Activated CD8-positive, alpha-beta memory T cell treated with anti-CD3 and anti-CD28 coated beads for 48 hours (primary cell): ENCODE measurements around the gene CBARP.
"Not testable (repeated sequence)": the region's sequence is repeated elsewhere in the genome, so short reads cannot be mapped to it uniquely, and the experiment has no call there.

Source experiments
- DNase-seq, 3 experiments: peaks; one replicate each; pipeline ENCODE4 v3.0.0-alpha.2; 2020; ENCODE audit warnings: low read depth in 2 of 3, low spot score in 2 of 3

The CBARP gene

DNA sequence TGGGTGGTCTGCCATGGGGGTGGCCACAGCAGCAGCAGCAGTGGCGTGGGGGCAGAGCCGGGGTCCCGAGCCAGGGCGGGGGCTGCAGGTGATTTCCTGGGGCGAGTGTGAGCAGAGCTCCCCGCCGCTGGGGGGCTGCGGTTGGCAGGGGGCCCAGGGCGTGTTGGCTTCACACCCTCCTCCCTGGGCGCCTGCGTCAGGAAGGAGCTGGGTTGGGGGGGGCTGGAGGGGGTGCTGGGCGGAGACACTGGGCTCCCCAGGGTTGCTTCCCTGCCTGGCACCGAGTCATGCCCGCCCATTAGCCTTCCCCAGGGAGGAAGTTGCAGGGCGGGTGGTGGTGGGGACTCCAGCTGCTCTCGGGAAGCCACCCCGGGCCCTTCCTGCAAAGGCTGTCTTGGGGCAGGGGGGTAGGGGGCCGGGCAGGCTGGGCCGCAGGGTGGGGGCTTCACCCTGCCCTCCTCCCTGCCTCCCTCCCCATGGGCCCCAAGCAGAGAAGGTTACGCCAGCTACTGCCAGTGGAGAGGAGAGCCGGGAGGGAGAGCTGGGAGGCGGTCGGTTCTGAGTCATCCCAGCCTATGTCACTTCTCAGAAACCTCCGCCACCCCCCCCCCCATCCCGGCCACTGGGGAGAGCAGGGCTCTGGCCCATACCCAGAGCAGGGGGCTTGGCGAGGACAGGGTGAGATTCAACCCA, 15.2 kb upstream of the CBARP start:
- peak in 1 of 3 experiments; percentile 61 for DNase-seq

DNA sequence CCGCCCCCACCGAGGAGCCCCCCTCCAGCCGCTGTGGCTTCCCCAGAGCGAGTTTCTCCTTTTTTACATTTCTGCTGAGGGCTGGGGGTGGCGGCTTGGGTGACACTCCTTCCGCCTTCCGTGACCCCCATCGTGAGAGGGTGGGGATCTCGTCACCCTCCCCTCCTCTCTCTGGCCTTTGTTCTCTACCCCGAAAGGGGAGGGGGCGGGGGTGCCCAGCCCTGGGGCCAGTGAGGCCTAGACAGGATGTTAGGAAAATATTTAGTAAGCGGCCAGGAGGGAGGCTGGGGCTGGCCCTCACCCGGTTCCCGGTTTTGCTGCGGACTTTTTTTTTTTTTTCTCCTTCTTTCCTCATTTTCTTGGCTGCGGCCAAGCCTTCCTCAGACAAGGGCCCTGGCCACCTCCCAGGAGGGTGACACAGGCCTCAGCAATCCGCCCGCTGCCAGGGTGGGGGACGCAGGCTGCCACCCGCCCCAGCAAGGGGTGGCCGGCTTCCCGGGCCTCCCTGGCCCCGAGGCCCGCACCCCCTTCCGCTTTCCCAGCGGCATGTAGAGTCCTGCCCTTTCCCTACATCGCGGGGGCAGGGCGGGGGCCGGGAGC, 14.5 kb upstream of the CBARP start:
- DNase-seq = peak in 1 of 3 experiments; percentile 56

DNA sequence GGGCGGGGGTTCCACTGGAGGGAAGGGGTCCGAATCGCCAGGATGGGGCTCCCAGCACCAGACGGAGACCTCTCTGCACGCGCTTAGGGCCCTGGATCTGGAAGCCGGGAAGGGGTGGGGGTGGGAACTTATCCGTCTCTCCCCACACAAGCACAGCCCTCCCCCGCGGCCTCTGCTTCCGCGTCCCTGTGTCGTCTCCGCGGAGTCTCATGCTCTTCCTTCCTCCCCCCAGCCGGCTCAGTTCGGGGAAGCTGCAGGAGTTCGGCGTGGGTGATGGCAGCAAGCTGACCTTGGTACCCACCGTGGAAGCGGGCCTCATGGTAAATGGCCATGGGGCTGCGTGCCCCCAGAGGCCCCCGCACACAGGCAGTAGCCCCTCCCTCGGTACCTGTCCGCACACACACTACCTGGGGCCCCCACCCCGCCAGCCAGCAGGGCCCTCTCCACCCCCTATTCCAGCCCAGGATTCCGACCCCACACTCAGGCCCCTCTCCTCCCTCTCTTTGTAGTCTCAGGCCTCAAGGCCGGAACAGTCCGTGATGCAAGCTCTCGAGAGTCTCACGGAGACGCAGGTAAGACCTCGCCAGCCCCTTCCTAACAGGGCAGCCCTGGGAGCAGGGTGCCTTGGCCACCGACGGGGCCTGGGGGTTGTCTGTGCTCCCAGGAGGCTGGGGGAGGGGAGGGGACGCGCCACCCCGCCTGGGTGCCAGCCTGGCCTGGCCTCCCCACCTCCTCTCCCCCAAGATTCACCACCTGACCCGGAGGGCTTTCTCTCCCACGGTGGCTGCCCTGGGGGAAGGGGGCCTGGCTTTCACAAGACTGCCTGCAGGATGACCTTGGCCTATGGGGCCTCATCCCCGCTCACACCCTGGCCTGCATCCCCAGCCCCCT, 13.8 kb upstream of the CBARP start:
- DNase-seq = no peak

DNA sequence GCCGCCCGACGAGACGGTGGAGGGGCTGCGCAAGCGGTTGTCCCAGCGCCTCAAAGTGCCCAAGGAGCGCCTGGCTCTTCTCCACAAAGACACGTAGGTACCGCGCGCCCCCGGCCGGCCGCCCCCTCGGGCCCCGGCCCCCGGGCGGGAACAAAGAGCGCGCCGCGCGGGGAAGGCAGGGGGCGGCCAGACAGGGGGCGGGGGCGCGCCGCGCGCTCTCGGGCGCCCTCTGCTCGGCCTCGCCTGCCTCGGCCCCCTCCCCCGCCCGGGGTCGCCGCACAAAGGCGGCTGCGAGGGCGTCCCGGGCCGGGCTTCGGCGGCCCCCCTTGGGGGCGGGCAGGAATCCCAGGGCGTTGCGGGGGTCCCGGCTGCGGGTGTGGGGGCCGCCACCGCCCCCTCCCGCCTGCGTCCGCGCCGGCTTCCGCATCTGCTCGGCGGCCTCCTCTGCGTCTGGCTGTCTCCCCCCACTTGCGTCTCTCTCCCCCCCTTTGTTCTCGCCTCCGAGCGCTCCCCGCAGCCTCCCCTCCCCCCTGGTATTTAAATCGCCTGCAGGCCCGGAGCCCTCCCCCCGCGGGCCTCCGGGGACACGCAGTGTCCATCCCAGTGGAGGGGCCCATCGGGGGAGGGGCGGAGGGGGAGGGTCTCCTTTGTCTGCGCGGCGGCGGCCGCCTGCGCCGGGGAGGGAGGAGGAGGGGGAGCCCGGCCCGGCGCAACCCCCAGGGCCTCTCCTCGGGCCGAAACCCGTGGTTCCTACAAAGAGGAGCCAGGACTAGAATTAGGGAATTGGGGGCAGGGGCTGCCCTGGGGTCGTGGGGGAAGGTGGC, 12.8 kb upstream of the CBARP start:
- DNase-seq = no peak

GRCh38 chr19:1249990-1250436, 12.2 kb upstream of the CBARP start:
- no peak for DNase-seq

DNA sequence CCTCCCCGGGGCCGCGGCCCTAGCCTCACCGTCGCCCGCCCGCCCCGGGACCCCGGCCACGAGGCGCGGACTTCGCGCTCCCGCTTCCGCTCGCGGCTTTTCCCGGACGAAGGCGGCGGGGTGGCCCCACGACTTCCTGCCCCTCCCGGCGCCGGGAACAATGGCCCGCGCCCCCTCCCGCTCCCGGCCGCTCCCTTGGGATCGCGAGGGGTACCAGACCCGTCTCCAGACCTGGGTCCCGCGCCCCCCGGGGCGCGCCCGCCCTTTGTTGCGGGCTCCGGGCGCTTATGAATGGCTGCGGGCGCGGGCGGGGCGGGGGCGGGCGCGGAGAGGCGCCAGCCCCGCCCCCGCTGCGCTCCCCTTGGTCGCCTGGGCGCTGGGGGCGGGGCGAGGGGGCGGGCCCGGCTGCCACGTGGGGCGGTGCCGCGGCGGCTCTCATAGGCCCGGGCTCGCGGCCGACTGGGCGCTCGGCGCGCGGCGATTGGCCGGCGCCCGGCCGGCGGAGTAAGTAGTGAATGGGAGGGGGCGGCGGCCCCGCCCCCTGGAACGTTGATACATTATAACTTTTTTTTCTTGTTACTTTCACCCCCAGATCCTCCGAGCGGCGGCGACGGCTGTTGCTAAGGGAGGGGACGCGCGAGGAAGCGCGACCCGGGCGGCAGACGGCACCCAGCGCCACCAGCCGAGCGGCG, 11.6 kb upstream of the CBARP start:
- DNase-seq = peak in 1 of 3 experiments; percentile 94

DNA sequence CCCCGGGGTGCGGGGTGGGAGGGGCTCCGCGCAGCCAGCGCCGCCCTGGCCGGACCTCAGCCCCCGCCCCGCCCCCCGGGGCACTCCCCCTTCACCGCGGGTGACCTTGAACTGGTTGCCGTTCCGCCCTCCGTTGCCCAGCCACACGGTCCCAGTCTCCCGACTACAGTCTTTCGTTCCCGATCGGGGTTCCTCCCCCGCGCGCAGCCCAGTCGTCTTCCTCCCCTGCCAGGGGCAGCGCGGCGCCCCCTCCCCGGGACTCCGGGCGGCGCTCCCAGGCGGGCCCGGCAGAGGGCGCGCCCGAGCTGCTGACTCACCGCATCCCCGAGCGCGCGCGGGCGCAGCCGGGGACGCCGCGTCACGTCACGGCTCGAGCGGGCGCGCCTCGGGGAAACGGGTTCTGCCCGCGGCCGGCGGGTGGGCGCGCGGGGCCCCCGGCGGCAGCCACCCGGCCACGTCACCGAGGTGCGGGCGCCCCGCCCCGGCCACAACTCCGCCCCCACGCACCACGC, 11.0 kb upstream of the CBARP start:
- peak in 1 of 3 experiments; percentile 75 for DNase-seq

- DNase-seq = peak in 1 of 3 experiments; percentile 57
These were observed 10.5 kb upstream of the CBARP start, which contains the start of gene MIDN for GRCh38 chr19:1248139-1248785. TSS of gene MIDN (plus strand) at chr19:1248583. CDS start at chr19:1250297, 1,714 bp downstream.

DNA sequence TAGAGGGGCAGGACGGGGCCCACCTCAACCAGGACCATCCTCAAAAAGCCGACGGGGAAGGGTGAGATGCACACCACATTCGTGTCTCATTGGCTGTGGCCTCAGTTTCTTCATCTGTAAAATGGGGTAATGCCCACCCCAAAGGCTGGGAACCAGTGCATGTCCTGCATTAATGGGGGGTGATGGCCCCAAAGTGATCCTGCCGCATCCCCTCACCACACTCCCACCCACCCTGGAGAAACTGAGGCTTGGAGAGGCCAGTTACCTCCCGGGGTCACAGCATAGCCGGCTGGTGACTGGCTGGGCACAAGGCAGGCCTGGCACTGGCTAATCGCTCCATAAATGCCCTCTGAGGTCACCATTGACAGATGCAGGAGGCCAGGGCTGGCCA, 9.9 kb upstream of the CBARP start:
- DNase-seq = no peak

DNA sequence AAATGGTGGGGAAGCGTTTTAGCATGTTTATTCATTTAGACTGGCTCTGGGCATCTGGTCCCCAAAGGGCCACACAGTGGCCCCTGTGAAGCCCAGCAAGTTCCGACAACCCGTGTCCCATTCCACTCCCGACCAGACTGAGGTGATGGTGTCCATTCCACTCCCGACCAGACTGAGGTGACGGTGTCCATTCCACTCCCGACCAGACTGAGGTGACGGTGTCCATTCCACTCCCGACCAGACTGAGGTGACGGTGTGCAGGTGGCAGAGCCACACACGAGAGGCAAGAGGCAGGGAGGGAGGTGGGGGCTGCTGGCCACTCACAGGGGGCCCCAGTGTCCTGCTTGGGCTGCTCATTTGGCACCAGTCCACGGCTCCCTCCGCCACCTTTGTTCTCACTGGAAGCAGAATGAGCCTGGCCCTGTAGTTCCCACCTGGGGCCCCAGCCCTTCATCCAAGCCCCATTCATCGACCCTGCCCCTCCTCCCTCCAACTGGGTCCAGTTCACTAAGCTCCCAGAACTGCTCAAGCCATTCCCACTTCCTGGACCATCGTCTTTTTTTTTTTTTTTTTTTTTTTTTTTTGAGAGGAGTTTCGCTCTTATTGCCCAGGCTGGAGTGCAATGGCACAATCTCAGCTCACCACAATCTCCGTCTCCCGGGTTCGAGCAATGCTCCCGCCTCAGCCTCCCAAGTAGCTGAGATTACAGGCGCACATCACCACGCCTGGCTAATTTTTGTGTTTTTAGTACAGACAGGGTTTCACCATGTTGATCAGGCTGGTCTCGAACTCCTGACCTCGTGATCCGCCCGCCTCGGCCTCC, 8.7 kb upstream of the CBARP start:
- not testable (repeated sequence) for DNase-seq

DNA sequence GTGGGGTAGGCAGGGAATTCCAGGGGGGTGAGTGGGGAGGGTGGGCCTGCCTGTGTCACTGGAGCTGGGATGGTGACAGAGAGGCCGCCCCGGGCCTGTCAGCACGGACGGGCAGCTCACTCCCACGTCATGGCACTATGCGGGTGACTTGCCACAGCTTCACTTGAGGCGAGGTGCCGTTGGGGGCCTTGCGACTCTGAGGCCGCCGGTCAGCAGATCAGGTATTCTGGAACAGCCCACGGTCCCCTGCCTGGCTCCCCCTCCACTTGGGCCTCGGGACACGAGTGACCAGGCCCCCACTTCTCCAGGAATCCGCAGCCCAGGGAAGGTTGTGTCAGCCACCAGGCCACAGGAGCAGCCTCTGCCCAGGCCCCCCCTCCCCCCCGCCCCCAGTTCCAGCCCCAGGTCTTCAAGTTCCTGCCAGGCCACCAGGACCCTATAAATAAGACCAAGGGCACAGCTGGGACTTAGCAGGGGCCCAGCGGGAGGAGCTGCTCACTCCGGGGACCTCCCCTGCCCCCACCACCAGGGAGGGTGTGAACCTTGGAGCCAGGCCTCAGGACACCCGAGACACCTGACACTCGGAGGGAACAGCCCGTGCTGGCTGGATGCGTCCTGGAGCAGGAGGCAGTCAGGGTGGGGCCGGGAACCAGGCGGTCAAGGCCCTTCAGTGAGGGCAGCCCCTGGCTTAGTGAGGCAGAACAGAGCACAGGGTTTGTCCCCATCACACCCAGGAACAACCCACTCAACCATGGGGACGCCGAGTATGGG, 7.9 kb upstream of the CBARP start:
- DNase-seq = no peak

DNA sequence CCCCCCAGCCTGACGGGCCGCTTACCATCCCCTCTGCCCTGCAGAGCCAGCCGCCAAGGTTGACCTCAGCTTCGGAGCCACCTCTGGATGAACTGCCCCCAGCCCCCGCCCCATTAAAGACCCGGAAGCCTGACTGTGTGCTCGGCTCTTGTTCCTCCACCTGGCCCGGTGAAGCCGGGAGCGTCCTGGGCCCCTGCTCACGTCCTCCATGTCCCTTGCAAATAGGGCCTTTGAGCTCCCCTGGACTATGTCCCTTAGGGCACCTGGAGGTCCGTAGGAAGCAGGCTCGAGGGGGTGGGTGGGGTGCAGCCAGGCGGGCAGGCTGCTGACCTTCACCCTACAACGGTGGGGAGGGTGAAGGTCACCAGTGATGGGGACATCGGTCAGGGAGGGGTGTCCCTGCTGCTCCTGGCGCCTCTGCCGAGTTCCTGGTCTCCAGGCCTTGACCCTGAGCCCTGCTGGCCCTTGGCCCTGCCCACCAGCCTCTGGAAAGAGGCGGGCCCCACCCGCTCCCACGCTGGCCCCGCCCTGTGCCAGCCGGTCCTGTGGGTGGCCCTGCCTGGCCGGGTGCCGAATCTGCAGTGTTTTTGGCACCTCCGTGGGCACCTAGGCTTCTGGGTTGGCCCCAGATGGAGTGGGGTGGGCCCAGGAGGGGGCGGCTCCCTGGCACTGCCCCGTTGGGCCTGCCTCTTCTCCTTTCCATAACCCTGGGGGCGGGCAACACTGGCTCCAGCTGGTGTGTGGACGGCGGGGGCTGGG, 7.1 kb upstream of the CBARP start:
- DNase-seq = no peak

DNA sequence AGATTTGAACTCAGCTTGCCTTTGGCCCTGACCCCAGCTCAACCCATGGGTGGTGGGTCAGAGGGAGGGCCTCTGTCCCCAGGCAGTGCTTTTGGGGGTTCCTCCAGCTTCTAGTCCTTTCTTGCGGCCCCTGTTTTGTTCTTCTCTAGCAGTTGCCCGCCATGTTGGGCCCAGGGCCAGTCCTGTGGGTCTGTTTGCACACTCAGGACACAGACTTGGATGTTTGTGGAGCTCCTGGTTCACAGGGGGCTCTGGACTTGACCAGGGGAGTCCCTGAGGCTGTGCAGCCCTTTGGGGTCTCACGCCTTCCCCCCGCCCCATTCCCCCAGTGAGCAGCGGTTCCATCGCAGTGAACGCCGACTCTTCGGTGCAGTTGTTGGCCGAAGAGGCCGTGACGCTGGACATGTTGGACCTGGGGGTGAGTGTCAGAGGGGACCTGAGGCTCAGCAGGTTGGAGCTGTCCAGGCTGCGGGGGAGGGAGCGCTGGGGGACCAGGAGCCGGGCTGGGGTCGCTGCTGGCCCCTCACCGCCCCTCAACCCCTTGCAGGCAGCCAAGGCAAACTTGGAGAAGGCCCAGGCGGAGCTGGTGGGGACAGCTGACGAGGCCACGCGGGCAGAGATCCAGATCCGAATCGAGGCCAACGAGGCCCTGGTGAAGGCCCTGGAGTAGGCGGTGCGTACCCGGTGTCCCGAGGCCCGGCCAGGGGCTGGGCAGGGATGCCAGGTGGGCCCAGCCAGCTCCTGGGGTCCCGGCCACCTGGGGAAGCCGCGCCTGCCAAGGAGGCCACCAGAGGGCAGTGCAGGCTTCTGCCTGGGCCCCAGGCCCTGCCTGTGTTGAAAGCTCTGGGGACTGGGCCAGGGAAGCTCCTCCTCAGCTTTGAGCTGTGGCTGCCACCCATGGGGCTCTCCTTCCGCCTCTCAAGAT, 6.2 kb upstream of the CBARP start:
- DNase-seq = peak in 1 of 3 experiments; percentile 76

GRCh38 chr19:1241417-1242095, 3.8 kb upstream of the CBARP start, which contains the start of gene ATP5F1D:
TSS of gene ATP5F1D (plus strand) at chr19:1241751. CDS start at chr19:1241851, 100 bp downstream.
- DNase-seq = peak; percentile 77 to 91 (median 90)

DNA sequence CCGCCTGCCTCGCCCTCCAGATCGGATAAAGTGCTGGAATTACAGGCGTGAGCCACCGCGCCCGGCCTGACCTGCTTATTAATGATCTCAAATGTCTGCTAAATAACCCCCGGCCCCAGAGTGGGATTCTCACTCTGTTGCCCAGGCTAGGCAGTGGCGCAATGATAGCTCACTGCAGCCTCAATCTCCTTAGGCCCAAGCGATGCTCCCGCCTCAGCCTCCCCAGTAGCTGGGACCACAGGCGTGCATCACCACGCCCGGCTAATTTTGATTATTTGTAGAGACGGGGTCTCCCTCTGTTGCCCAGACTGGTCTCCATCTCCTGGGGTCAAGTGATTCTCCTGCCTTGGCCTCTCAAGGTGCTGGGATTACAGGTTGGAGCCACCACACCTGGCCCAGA, 3.1 kb upstream of the CBARP start:
- DNase-seq = no peak
